Right lobe of liver (tissue), 6 donors: Measurements from ENCODE around the gene GRB10. TPM values are rescaled to one million over a fixed set of nuclear protein-coding genes. Genes with fewer than 3 reads are reported as not detected.

Experiments used
- ATAC-seq, 4 donors: fragments of 200-7000 bp; cut with Tn5 transposase; one replicate each; pipeline ENCODE4 v1.9.1; 2020; ENCODE audit warnings: mild to moderate bottlenecking in 4 of 4, moderate library complexity in 4 of 4
- DNase-seq, 3 donors: peaks; one replicate each; pipeline ENCODE4 v3.0.0-alpha.2; 2020
- H3K27ac ChIP-seq, 3 donors: fragments of 200-600 bp; one replicate each; pipeline ENCODE4 v1.8.0; 2022
- H3K27me3 ChIP-seq, 2 donors: fragments of 200-600 bp; one replicate each; pipeline ENCODE4 v1.8.0; 2022
- H3K36me3 ChIP-seq, 4 donors: fragments of 200-600 bp; sonication (generic) in 1 of 4; one replicate each; pipeline versions ENCODE4 v1.5.1 to v1.8.0; 2017 to 2022; ENCODE audit warnings: control low read depth in 1 of 4
- H3K4me1 ChIP-seq, 4 donors: fragments of 200-600 bp; sonication (generic) in 1 of 4; one replicate each; pipeline versions ENCODE4 v1.5.1 to v1.8.0; 2017 to 2022; ENCODE audit warnings: control low read depth in 1 of 4
- H3K4me3 ChIP-seq, 3 donors: fragments of 200-600 bp; one replicate each; pipeline ENCODE4 v1.8.0; 2022
- H3K9me3 ChIP-seq, 4 donors: fragments of 200-600 bp; sonication (generic) in 1 of 4; one replicate each; pipeline versions ENCODE4 v1.5.1 to v1.8.0; 2017 to 2022; ENCODE audit warnings: control low read depth in 1 of 4
- POLR2A ChIP-seq: fragments of 450-650 bp; IDR thresholded peaks from one replicate; pipeline ENCODE4 v1.6.1; 2017; ENCODE audit warnings: antibody characterized with exemption, mild to moderate bottlenecking
- WGBS: methylation state at CpG from one replicate; pipeline ENCODE4 v1.1.6; 2018; ENCODE audit warnings: low coverage, low lambda C conversion rate; ENCODE audit not compliant: insufficient coverage; ENCODE audit errors: missing lambda C conversion rate; 5-methylcytosine and 5-hydroxymethylcytosine counted together
- intact Hi-C, 2 donors: fragments of 100-400 bp; cut with DNase I; formaldehyde crosslinking; loops; one replicate each; pipeline versions ENCODE4 v1.11.2 to v1.14.1; 2022
- long read RNA-seq: library from polyadenylated mRNA; unstranded; transcript quantifications from one replicate; pipeline ENCODE4 v2.0.0, GENCODE V29; 2019
- total RNA-seq, 6 experiments: library from RNA; depleted of rRNA in 2 of 6; stranded (reverse); fragments of >200 nt in 2 of 6; fragmentation: NEBNext Ultra II Directional in 3 of 6; extraction: Animal tissue kit (Norgen Biotek cat#: 25700) in 3 of 6; gene quantifications; one replicate each; pipeline versions ENCODE4 v1.1.0 to v1.2.4, GENCODE V29; 2016 to 2023
- TF ChIP-seq, protein P1 (sequence below), 4 donors: fragments of 200-600 bp in 3 of 4; fragments of 450-650 bp in 1 of 4; IDR thresholded peaks; one replicate each; pipeline versions ENCODE4 v1.5.1 to v1.8.0; 2016 to 2022; ENCODE audit warnings: antibody characterized with exemption in 4 of 4, mild to moderate bottlenecking in 2 of 4
- donor health status: DM: no; HTN: yes; CAD: no.
- donor health status: DM: no; HTN: no; CAD: no.
- donor health status: DM: no; HTN: no; CAD: no.
- donor health status: DM: no; HTN: yes; CAD: no.
- donor health status: DM: no; HTN: yes; CAD: no.

Gene GRB10
- 10 to 100 TPM; 24.9 to 55.5 (median 40.0) TPM for total RNA-seq
- long read RNA-seq, partial matches to known transcripts: 1 of 3 reads
- long read RNA-seq, other reads (novel, unspliced or antisense): 2 of 3 reads

DNA sequence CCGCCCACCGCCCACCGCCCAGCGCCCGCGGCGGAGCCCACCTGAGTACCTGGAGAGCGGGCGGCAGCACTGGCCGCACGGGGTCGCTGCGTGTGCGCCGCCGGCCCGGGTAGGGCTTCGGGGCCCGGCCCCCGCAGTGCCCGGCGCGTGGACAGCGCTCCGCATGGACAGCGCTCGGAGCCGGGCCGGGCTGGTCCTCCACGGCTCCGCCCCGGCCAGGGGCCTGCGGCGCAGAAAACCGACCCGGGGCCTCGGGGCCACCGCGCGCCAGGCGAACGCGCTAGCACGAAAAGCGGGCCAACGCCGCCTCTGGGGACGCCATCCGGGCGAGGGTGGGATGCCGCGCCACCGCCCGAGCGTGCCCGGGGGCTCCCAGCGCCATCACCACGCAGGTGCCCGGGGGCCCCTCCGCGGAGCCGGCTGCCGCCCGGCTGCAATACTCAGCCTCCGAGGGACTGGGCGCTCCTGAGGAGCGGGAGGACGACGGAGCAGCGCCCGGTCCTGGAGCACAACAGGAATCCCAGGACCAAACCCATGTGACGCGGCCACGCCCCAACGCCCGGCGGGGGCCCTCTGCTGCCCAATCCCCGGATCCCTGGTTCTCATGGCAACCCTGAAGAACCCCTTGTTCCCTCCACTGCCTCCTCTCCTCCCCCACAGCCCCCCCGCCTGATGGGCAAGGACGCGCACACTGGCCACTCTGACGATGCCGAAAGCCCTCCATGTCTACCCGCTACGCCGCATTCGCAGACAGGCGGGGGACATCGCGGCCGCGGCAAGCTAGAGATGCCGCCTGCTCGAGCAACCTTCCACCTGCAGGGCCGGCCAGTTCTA lies at the start of gene GRB10:
GRB10 (minus strand) TSS at position 522 of the 834 bp plus-strand sequence. CDS start 50,574 bp downstream, outside the sequence.
- H3K27me3 ChIP-seq: no peaks in the 10 kb centered on the region
- peak within 1 kb of the TSS in 2 of 3 donors; percentile 45 to 70 for H3K27ac ChIP-seq
- peaks cover 0 to 52% (median 26%) of the 10 kb centered on the region in 4 donors for H3K4me1 ChIP-seq
- WGBS: 20% methylated on average over 1 of the region's 95 CpGs
- no peaks in the 10 kb centered on the region for H3K36me3 ChIP-seq
- no peaks in the 10 kb centered on the region for H3K9me3 ChIP-seq
- DNase-seq (peak in 2 of 3 donors; percentile 42 to 58), ATAC-seq (peak; percentile 47 to 83 (median 75))
- TF ChIP-seq POLR2A: no peak
- TF ChIP-seq, protein P1, sequence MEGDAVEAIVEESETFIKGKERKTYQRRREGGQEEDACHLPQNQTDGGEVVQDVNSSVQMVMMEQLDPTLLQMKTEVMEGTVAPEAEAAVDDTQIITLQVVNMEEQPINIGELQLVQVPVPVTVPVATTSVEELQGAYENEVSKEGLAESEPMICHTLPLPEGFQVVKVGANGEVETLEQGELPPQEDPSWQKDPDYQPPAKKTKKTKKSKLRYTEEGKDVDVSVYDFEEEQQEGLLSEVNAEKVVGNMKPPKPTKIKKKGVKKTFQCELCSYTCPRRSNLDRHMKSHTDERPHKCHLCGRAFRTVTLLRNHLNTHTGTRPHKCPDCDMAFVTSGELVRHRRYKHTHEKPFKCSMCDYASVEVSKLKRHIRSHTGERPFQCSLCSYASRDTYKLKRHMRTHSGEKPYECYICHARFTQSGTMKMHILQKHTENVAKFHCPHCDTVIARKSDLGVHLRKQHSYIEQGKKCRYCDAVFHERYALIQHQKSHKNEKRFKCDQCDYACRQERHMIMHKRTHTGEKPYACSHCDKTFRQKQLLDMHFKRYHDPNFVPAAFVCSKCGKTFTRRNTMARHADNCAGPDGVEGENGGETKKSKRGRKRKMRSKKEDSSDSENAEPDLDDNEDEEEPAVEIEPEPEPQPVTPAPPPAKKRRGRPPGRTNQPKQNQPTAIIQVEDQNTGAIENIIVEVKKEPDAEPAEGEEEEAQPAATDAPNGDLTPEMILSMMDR (IDR thresholded peaks at IDR 0.05): peak in 3 of 4 donors; percentile 20 to 50 (median 32)
- intact Hi-C loops: no loop called here
- peak within 1 kb of the TSS; percentile 34 to 58 (median 53) for H3K4me3 ChIP-seq

DNA sequence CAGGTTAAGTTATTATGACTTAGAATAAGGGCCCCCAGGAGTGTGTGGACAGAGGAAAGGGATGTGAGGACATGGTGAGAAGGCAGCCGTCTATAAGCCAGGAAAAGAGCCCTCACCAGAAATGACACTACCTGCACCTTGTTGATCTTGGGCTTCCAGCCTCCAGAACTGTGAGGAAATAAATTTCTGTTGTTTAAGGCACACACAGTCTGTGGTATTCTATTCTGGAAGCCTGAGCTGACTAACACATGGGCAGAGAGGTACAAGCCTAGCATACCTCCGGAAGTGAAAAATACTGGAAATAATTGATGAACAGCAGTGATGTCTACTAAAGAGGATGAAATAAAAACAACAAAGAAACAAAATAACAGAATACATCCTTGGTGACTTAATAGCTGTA lies 46.1 kb upstream of the GRB10 start:
- ATAC-seq (no peak), DNase-seq (no peak)
- Histone ChIP-seq H3K27ac (no peak overlapping the region), H3K4me3 (no peak overlapping the region), H3K36me3 (no peaks in the 10 kb centered on the region), H3K4me1 (no peaks in the 10 kb centered on the region), H3K27me3 (no peaks in the 10 kb centered on the region), H3K9me3 (no peaks in the 10 kb centered on the region)
- TF ChIP-seq POLR2A: no peak
- TF ChIP-seq, protein P1 (IDR thresholded peaks at IDR 0.05): no peak
- intact Hi-C loops: no loop called here
- WGBS: 83% methylated on average over 2 of the region's 2 CpGs

DNA sequence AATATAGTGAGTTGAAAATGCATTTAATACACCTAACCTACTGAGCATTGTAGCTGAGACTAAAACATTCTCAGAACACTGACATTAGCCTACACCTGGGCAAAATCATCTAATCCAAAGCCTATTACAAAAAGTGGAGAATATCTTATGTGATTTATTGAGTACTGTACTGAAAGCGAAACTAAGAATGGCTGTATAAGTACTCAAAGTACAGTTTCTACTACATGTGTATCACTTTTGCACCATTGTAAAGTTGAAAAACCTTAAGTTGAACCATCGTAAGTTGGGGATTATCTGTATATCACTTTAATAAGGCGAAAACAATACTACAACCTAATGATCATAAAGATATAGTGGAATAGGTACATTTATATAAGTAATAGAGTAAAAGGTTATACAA lies 45.4 kb upstream of the GRB10 start:
- intact Hi-C loops: no loop called here
- no peak overlapping the region for H3K4me3 ChIP-seq
- TF ChIP-seq POLR2A: no peak
- TF ChIP-seq, protein P1 (IDR thresholded peaks at IDR 0.05): no peak
- ATAC-seq (no peak), DNase-seq (no peak)
- H3K36me3 ChIP-seq: no peaks in the 10 kb centered on the region
- WGBS: 73% methylated on average over 3 of the region's 3 CpGs
- no peak overlapping the region for H3K27ac ChIP-seq
- H3K4me1 ChIP-seq: no peaks in the 10 kb centered on the region
- no peaks in the 10 kb centered on the region for H3K9me3 ChIP-seq
- H3K27me3 ChIP-seq: no peaks in the 10 kb centered on the region

DNA sequence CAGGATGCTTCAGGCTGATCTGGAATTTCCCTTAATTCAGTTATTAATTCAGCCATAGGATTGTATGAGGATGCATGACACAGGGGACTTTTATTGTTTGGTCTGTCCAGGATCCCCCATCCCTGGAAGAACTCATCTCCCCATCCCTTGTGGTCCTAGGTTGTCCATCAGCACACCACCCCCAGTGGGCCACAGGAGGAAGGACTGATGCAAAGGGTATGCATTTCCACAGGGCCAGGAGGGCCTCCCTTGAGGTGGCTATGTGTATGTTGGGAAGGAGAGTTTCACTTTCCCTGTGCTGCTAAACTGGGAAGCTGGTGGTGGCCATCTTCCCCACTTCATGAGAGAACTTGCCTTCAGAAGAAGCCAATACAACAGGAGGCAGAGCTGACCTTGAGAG lies 44.6 kb upstream of the GRB10 start:
- intact Hi-C loops: no loop called here
- no peak for ATAC-seq
- Histone ChIP-seq H3K4me1 (no peaks in the 10 kb centered on the region), H3K9me3 (no peaks in the 10 kb centered on the region), H3K27me3 (no peaks in the 10 kb centered on the region), H3K27ac (no peak overlapping the region), H3K36me3 (no peaks in the 10 kb centered on the region), H3K4me3 (no peak overlapping the region)
- TF ChIP-seq POLR2A: no peak
- TF ChIP-seq, protein P1 (IDR thresholded peaks at IDR 0.05): no peak
- DNase-seq: no peak
